Lung microvascular endothelial cell (primary cell): ENCODE data around the gene TRMT44. TPM values are rescaled to one million over a fixed set of nuclear protein-coding genes. Genes with fewer than 3 reads are reported as not detected.
"Not testable (repeated sequence)": the region's sequence is repeated elsewhere in the genome, so short reads cannot be mapped to it uniquely, and the experiment has no call there.

ENCODE experiments used
- DNase-seq, 2 donors: peaks; one replicate each; pipeline versions ENCODE4 v3.0.0 to v3.0.0-alpha.2; 2010; ENCODE audit warnings: low read depth in 2 of 2
- total RNA-seq: library from RNA; depleted of rRNA; stranded (reverse); fragments of >200 nt; gene quantifications from 2 replicates; pipeline ENCODE4 v1.2.1, GENCODE V29; 2014

Gene TRMT44
- total RNA-seq, 1 donor from 2014 or later, result 9.9 TPM

DNA sequence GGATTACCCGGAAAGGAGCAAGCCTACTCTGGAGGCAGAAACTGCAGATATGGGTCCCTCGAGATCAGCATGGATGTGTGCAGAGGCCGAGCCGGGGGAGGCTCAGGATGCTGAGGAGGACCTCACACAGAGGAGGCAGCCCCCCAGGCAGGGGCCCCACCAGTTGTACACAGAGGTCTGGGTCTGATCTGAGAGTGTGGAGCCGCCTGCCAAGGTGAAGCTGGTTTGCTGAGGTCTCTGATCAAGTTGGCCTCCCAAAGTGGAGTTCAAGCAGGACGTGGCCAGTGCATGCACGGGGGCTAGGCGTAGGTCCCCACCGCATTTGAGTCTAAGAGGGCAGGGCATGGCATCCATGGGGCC, 35.1 kb upstream of the TRMT44 start:
- no peak for DNase-seq

DNA sequence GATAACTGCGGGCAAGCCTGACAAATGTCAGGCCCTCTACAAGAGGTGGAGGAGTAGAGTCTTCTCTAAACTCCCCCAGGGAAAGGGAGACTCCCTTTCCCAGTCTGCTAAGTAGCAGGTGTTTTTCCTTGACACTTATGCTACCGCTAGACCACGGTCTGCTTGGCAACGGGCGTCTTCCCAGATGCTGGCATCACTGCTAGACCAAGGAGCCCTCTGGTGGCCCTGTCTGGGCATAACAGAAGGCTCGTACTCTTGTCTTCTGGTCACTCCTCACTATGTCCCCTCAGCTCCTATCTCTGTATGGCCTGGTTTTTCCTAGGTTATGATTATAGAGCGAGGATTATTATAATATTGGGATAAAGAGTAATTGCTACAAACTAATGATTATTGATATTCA, 33.7 kb upstream of the TRMT44 start:
- DNase-seq, result peak in 1 of 2 donors; percentile 48

DNA sequence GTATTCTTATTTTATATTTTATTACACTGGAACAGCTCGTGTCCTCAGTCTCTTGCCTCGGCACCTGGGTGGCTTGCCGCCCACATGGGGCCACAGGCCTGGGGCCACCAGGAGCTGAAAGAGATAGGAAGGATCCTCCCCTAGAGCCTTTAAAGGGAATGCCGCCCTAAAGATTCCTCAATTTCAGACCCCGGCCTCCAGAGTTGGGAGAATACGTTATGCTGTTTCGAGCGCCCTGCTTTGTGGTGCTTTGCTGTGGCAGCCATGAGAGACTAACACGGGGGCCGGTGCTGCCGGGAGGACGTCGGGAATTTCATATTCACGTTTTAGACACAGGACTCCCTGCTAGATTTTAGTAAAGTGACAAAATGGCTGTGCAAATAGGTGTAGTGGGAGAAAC, 33.3 kb upstream of the TRMT44 start:
- no peak for DNase-seq

DNA sequence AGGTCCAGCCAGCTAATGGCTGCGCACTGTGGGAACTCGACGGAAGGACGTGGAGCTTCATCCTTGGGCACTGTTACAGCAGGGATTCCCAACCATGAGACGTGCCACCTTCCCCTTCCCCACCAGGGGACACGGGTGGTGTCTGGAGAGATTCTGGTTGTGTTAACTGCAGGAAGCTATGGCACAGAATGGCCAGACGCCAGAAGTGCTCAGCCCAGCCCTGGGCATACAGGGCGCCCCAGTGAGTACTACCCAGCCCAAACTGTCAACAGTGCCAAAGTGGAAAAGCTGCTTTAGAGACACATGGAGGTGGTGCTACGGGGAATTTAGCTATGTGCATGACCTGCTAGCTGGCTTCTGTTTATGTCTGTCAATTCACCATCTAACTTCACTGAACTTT, 32.8 kb upstream of the TRMT44 start:
- no peak for DNase-seq

DNA sequence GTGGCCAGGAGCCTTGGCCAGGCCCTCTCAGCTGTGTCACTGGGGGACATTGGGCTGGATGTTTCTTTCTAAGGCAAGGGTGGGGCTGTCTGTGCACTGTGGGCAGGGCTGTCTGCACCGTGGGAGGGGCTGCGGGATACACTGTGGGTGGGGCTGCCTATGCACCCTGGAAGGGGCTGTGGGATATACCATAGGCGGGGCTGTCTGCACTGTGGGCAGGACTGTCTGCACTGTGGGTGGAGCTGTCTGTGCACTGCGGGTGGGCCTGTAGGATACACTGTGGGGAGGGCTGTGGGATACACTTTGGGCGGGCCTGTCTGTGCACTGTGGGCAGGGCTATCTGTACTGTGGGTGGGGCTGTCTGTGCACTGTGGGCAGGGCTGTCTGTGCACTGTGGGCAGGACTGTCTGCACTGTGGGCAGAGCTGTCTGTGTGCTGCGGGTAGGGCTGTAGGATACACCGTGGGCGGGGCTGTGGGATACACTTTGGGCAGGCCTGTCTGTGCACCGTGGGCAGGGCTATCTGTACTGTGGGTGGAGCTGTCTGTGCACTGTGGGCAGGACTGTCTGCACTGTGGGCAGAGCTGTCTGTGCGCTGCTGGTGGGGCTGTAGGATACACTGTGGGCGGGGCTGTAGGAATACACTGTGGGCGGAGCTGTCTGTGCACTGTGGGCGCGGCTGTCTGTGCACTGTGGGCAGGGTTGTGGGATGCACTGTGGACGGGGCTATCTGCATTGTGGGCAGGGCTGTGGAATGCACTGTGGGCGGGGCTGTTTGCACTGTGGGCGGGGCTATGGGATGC, 31.1 kb upstream of the TRMT44 start:
- peak in 1 of 2 donors; percentile 9 for DNase-seq

DNA sequence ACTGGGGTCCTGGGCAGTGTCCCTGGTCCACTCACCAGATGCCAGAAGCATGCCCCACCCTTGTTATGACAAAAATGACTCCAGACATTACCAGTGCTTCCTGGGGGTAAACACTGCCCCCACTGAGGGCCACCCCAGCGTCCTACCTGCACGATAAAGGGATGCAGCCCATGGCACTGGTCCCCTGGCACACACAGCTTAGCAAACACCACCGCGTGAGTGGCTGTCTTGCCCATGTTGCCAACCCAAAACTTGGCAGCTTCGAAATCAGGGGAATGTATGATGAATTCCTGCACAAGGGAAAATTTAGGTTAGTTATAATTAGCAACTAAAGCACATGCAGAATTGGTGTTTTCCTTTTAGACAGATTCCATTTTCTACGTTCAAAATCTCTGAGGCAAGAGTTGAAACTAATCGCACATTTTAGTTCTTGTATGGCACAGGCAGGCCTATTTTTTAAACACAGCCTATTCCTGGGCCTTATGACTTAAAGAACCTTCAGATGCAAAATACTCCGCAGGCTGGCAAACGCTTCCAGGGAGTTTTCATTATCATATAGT, 30.4 kb upstream of the TRMT44 start:
- DNase-seq, result no peak

DNA sequence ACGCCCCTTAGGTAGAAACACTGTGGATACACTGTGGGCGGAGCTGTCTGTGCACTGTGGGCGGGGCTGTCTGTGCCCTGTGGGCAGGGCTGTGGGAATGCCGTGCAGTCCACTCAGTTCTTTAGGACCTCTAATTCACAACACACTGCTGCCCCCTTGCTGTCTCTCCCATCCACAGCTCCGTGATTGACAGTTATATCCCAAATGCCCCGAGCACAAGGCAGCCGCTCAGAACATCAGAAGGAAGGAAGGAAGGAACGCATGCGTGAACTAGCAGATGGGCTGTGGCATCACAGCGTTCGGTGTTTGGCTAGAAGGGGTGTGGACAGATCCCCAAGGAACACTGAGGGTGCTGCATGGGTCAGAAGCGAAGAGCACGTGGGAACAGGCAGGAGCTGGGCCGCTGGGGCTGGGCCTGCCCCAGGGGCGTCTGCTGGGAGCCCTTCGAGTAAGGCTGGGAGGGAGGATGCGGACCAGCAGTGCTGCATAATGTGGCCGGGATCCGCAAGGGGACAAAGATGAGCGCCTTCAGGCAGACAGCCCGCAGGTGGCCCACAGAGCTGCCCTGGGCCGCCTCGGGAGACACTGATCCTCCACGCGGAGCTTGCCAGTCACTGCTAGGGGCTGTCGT, 29.8 kb upstream of the TRMT44 start:
- DNase-seq, result peak; percentile 90 to 95

DNA sequence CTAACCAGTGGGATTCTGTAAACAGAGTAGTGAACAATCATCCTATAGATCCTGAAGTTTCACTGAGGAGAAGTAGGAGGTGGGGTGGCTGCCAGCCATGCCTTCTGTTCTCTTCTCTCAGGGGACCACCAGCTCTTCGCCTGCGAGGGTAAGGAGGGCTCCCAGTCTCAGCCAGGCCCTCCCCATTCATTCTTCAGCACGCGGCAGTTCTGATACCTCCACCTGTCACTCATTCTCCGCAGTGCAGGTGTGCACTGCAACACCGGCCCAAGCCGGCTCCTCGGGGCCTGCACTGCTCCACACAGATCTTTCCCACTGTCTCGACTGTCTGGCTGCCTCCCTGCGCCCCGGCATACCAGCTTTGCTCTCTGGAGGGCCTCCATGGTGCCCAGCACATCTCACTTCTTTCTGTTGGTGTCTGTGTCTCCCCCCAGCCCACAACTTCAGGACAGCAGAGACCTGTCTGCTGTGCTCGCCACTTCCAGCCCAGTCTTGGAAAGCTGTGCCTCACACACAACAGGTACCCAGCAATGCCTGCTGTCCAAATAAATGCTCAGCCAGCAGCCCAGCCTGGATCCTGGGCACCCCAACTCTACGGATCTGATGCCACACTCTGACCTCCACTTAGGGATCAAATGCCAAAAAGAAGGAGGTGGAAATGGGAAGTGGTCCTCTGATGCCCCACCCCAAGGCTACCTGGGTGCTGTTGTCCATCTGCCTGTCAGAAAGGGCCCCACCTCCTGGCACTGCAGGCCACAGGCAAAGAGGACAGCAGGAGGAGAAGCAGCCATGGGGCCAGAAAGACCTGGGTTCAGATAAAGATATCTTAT, 29.0 kb upstream of the TRMT44 start:
- no peak for DNase-seq

DNA sequence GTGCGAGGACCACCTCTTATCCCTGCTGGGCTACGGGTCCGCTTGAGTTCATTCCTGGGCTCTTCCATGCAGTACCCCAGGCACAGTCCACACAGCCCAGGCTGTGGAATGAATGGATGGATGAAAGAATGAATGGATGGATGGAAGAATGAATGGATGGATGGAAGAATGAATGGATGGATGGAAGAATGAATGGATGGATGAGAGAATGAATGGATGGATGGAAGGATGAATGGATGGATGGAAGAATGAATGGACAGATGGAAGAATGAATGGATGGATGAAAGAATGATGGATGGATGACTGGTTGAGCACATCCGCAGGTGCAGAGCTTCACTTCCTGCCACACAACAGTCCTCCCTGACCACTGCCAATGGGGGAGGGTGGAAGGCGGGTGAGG, 28.3 kb upstream of the TRMT44 start:
- no peak for DNase-seq

DNA sequence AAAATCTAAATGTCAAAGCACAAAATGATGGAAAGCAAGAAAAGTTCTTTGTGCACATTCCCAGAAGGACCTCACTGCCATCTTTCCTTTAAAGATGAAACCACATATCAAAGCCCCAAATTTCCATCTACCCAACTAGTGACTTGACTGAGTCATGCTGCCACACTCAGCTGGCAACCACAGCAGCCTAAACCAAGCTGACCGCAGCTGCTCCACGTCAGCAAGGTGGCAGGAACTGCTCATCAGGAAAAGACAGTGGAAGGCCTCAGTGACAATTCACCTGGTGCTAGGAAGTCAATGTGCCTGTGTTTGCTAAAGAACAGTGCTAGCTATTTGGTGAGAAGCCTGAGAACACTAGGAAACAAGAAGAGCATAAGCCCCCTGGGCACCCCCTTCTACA, 26.2 kb upstream of the TRMT44 start:
- no peak for DNase-seq

DNA sequence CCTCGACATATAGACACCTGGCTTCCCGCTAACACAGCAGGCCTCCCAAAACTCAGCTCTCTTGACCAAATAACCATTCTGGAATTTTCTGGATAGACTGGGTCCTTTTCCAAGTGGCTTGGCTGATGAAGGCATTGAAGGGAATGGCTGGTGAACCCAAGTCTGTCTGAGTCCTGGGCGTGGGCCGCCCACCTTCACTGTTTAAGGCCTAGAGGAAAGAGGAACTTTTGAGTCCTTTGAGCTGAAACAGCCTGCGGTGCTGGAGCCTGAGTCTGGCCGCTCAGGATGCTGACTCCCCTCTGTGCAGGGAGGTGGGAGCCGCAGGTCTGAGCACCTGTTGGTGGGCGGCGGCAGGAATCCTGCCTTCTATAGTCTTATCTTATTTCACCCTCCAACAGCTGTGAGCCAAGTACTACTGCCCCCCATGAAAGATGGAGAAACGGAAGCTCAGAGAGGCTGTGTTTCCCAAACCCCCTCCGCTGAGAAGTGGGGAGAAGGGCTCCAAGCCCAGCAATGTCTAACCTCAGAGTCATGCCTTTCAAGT, 23.4 kb upstream of the TRMT44 start:
- DNase-seq, result no peak

DNA sequence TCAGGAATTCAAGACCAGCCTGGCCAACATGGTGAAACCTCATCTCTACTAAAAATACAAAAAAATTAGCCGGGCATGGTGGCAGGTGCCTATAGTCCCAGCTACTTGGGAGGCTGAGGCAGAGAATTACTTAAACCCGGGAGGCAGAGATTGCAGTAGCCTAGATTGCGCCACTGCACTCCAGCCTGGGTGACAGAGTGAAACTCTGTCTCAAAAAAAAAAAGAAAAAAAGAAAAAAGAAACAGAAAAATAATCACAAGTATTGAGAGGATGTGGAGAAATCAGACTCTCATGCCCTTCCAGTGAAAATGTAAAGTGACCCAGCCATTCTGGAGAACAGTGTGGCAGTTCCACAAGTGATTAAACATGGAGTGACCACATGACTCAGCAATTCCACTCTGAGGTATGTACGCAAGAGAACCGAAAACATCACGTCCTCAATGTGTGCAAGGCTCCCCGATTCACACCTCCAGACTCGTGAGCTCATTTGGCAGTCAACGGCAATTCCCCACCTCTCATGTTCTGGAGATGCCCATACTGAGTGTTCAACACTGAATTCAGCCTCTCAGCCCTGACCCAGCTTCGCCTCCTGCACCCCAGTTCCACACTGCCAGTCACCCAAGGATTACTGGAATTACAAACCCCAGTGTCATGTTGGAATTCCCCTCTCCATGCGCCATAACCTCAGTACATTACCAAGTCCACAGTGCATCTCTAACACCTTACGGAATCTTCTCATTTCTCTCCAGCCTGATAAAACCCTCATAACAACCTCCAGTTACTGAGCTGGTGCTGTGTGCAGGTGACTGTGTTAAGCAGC, 21.1 kb upstream of the TRMT44 start:
- no peak for DNase-seq

DNA sequence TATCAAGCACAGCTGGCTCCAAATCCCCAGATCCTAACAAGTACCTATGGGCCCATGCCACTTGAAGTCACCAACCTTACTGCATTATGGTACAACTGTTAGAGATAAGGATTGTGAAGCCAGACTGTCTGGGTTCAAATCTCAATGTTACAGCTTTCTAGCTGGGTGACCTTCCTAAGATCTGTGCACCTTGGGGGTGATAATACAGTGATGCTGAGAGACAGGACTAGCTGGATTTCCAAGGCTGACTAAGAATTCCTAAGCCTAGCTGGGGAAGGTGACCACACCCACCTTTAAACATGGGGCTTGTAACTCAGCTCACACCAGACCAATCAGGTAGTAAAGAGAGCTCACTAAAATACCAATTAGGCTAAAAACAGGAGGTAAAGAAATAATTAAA, 20.4 kb upstream of the TRMT44 start:
- not testable (repeated sequence) for DNase-seq

DNA sequence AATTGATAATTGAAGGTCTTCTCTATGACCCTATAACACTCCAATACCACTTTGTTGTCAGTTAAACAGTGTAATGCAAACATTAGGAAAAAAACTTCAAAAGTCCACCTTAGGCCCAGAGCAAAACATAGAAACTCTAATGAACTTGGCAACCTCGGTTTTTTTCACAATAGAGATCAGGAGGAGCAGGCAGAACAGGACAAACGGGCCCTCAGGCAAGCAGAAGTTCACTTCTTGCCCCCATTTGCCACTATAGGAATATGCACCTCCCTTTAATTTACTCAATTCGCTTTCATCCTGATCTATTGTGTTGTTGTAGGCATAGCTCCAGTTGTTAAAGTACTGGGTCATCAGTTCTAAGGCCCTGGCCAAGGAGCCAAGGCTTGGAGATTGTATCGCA, 18.2 kb upstream of the TRMT44 start:
- no peak for DNase-seq

DNA sequence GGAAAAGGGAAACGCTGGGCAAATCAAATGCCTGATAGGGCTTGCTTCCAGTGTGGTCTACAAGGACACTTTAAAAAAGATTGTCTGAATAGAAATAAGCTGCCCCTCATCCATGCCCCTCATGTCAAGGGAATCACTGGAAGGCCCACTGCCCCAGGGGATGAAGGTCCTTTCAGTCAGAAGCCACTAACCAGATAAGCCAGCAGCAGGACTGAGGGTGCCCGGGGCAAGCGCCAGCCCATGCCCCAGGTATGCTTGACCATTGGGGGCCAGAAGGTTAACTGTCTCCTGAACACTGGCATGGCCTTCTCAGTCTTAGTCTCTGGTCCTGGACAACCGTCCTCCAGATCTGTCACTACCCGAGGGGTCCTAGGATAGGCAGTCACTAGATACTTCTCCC, 17.8 kb upstream of the TRMT44 start:
- no peak for DNase-seq

DNA sequence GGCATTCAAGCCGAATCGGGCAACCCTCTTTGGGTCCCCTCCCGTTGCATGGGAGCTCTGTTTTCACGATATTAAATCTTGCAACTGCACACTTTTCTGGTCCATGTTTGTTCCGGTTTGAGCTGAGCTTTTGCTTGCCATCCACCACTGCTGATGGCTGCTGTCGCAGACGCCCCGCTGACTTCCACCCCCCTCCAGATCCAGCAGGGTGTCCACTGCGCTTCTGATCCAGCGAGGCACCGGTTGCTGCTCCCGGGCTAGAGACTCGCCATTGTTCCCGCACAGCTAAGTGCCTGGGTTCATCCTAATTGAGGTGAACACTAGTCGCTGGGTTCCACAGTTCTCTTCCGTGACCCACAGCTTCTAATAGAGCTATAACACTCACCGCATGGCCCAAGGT, 13.3 kb upstream of the TRMT44 start:
- no peak for DNase-seq

DNA sequence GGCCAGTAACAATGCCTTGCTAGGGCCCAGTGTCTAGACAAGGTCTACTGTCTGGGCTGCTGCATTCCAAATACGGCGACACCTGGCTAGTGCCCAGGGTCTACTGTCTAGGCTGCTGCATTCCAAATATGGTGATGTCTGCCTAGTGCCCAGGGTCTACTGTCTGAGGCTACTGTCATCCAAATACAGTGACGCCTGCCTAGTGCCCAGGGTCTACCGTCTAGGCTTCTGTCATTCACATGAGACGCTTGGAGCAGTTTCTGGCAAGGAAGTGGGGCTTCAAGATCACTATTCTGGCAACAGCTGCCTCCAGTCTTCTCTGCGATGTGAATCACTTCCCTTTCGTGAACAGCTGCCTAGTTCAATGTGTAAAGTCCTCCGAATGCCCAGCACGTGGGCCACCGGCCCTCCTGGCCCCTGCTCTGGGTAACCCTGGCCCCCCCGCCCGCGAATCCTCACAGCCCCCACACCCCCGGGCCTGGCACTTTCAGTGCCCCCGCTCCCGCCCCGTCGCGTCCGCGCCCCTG, 12.8 kb upstream of the TRMT44 start:
- DNase-seq, result peak; percentile 41 to 62

DNA sequence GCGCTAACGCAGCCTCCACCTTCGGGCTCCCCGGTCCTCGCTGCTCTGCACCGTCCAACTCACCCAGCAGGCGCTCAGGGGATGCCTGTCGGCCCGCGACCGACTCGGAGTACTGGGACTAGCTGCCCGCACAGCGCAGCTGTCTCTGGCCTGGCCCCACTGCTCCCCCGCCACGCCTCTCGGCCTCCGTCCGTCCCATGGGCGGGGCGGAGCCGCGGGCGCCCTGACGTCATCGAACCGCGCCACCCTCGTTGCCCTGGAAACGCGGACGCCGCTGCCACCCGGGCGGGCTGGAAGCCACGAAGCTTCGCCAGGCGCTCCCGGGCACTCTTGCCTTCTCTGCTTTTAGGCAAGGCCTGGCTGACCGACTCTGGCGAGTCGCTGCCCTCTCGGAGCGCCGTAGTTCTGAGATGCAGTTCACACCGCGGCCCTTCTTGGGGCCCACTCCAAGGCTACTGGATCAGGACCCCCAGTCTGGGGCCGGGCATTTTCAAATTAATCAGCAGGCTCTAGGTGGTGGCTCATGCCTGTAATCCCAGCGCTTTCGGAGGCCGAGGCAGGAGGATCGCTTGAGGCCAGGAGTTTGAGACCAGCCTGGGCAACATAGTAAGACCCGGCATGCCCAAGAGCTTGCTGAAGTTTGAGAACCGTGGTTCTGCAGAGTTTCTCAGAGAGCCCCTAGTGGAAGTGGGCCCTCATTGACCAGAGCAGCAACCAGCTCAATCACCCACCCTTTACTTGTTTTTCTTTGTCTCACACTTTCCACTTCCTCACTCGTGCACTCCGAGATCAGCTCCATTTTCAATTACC, 12.1 kb upstream of the TRMT44 start:
- DNase-seq, result peak; percentile 89 to 93

DNA sequence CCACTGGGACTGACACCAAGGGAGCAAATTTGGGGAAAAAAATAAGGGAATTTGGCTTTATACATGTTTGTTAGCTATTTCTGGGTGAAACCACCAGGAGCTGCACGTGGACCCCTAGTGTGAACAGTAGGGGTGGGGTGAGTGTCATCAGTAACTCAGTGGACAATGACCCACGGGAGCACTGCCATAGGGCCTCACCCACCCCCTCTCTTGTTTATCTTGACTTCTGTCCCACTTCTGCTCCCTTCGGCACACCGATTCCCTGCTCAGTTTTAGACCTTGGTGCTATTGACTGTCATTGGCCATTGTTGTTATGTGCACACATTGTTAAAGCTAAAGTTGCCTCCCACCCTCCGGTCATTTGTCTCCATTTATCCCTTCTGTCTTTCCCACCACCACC, 9.0 kb upstream of the TRMT44 start:
- DNase-seq, result no peak

DNA sequence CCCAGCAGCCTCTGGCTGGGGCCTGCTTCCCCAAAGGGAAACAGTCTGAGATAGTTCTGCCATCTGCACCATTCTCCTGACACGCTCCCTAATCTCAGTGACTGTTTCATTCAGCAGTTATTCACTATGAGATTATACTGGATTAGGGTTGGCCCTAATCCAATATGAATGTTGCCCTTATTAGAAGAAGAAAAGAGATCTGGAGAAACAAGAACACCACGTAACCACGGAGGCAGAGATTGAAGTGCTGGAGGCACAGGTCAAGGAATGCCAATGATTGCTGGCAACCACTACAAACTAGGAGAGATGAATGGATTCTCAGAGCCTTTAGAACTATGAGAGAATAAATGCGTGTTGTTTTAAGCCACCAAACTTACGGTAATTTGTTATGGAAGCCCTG, 7.4 kb upstream of the TRMT44 start:
- DNase-seq, result no peak
